ENCODE data around the gene KLHDC9.
"Not testable (repeated sequence)": the region's sequence is repeated elsewhere in the genome, so short reads cannot be mapped to it uniquely, and the experiment has no call there.

Gene KLHDC9

DNA sequence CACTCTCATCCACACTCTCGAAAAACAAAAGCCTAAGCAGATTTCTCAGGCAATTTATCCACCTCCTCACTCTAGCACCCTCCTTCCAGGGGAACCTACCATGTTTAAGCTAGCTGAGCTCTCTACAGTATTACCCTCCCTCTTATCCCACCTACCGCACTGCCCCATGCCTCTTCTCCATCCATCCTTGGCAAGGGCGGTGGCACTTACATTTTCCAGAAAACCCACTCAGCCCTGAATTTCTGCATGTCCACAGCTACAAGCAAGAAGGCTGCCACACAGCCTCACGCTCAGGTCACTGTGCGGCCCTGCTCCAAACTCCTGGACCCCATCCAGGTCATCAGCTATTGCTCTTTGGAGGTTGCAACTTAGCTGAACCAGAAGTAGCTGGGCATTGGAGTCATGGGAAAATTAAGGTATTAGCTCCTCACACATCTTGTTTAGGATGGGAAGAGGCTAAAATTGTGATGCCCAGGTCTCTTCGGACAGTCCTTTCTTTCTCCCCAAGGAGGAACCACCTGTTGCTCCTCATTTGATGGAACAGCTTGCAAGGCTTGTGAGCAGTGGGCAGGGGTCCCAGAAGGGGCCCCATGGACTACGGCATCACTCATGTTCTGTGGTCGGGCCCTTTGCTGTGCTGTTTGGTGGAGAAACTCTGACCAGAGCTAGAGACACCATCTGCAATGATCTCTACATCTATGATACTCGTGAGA, 1.1 kb downstream of the KLHDC9 start:
- no peak for DNase-seq

DNA sequence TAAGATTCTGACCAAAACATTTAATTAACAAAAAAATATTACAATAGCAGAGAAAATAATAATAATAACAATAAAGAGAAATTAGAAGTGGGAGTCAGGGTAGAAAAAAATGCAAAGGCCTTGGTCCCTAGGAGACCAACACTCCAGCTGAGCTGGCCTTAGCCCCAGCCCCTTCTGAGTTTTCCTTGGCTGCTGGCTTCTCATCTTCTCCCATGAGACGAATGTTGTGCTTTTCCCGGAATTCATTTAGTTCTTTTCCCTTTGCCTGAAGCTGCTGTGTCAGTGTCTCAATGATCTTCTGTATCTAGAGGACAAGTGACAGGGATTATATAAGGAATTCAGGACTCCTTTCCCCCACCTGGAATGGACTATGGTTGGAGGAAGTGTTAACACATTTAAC, 2.4 kb downstream of the KLHDC9 start:
- DNase-seq: no peak

DNA sequence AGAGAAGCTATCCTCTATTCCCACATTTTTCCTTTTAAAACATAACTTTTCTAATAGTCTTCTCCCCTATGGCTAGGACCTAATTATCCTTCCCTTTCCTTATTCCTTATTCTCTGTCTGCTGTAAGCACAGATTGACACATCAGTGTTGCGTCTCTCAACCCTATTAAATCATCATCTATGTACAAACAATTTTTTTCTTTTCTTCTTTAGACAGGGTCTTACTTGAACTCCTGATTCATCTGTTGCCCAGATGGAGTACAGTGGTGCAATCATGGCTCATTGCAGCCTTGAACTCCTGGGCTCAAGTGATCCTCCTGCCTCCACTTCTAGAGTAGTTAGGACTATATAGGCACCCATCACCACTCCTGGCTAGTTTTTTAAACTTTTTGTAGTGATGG, 8.3 kb downstream of the KLHDC9 start:
- no peak for DNase-seq

GRCh38 chr1:161111117-161111516, 13.0 kb downstream of the KLHDC9 start:
- no peak for DNase-seq

DNA sequence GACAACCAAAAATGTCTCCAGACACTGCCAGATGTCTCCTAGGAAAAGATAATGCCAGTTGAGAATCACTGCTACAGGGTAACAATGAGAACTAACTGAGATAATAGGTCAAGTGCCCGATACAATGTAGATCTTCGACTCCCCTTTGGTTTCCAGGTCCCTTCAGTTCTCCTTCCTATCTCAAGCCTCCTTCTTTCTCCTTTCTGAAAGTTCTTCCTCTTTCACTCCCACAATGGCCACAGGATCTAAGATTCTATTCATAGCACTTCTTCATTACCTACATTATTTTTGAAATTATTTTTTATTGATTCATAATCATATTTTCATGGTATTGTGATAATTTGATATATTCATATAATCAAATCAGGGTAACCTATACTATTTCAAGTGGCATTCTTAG, 13.4 kb downstream of the KLHDC9 start:
- no peak for DNase-seq

DNA sequence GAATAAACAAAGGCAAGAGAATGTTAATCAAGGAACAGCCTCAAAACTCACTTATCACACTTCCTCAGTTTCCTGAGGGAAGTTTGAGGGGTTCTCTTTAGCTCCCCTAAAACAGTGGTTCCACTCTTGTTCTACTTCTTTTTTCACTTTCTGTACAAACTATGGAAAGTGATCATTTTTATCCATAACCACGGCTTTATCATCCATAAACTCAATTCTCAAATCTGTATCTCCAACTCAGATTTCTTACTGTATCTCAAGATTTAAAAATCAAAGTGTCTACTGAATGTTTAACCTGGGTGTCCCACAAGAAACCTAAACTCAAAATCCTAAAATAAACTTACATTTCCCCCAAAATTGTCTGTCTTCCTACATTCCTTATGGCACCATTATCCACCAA, 15.8 kb downstream of the KLHDC9 start:
- DNase-seq: no peak

GRCh38 chr1:161114556-161114955, 16.4 kb downstream of the KLHDC9 start:
- no peak for DNase-seq

GRCh38 chr1:161115132-161115711, 17.1 kb downstream of the KLHDC9 start:
- peak; percentile 68 for DNase-seq

DNA sequence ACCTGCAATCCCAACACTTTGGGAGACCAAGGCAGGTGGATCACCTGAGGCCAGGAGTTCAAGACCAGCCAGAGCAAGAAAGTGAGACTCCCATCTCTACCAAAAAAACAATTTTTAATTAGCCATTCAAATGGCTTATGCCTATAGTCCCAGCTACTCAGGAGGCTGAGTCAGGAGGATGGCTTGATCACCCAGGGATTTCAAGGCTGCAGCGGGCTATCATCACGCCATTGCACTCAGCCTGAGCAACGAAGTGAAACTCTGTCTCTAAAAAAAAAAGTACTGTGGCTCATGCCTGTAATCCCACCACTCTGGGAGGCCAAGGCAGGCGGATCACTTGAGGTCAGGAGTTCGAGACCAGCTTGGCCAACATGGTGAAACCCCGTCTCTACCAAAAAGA, 17.8 kb downstream of the KLHDC9 start:
- DNase-seq: not testable (repeated sequence)

DNA sequence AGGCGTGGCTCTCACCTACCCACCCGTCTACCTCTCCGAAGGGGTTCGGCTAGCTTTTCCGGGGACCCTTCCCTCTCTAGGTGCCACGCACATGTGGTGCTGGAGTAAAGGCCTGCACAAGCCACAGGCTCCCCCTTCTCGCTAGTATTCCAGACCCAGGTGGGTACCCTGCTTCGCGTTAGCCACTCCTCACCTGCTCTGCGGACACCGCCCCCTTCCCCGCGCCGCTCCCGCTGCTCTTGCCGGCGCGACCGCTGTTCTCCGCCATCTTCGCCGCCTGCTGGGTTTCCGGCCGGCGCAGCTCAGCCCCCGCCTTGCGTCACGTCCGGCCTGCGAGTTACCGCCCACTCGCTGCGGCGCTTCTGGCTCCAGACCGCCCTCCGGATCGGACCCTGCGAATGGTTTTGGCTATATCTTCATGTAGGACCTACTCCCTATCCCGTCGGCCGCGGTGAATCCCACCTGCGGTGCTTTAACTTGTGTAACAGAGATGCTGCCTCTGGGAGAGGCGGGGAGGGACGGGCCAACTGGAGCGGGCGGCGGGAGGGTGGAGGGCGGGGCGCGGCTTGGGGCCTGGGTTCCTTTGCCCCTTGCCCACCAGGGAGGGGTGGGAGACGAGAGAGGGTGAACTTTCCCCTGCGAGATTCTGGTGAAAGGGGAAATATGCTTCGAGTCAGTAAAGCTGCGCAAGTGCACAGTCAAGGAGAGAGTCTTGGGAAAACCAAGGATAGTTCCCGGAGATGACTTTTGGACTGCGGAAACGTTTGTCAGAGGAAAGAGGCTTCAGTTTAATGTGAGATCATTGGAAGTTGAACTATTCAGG, 19.8 kb downstream of the KLHDC9 start, which contains the start of the genes NIT1 and PFDN2:
Gene NIT1 (plus strand): TSS at position 347 of the 823 bp plus-strand sequence. CDS start 72 bp downstream, at position 419.
Gene PFDN2 (minus strand): TSS at position 279 of the 823 bp plus-strand sequence. CDS start 11 bp downstream, at position 268.
- DNase-seq: peak; percentile 63

GRCh38 chr1:161119092-161119903, 21.1 kb downstream of the KLHDC9 start:
- peak; percentile 58 for DNase-seq

GRCh38 chr1:161121042-161121650, 23.0 kb downstream of the KLHDC9 start:
- no peak for DNase-seq

DNA sequence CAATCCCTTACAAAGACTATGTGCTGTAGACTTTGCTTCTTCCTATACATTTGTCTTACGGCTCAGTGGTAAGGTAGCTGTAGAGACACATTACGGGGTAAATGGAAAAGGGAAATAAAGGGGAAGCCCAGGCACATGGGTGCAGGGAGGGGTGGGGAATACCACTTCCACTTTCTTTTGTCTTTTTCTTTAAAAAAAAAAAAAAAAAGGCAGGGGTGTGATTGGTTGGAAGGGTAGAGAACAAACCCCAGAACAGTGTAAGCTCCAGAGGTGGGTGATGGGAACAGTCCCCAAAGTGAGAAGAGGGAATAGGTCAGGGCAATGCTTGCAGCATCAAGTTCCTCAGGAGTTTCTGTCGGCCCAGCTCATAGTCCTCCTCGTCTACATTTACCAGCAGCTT, 23.7 kb downstream of the KLHDC9 start:
- no peak for DNase-seq

- no peak for DNase-seq
Observed at GRCh38 chr1:161122967-161123366, 24.8 kb downstream of the KLHDC9 start.

GRCh38 chr1:161127649-161128048, 29.5 kb downstream of the KLHDC9 start:
- no peak for DNase-seq

DNA sequence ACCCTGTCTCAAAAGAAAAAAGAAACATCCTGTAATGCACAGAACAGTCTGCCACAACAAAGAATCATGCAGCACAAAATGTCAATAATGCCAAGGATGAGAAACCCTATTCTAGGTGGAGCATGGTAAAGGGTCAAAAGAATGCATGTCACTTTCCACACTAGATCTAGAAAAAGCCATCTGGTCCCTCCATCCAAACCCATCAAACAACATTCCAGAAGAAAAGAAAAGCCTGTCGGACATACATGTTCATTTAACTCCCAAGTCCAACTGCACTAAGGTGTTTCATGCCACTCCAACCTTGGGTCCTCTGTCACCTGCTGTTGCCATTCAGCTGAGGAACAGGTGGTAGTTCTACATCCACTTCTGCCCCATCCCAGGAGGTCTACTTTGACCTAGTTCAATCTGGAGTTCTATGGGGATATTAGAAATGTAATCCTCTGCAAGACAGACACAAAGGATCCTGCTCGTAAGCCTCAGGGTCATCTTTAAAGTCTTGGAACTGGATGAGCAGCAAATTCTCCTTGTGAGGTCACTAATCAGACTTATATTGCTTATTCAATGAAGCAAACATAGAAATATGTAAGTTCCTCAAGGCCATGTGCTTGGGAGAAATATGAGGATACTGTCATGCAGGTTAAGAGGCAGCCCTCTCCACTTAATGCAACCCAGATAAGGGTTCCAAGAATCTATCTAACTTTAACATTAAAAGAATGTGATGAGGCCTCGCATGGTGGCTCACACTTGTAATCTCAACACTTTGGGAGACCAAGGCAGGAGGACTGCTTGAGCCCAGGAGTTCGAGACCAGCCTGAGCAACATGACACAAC, 30.6 kb downstream of the KLHDC9 start:
- DNase-seq: no peak

DNA sequence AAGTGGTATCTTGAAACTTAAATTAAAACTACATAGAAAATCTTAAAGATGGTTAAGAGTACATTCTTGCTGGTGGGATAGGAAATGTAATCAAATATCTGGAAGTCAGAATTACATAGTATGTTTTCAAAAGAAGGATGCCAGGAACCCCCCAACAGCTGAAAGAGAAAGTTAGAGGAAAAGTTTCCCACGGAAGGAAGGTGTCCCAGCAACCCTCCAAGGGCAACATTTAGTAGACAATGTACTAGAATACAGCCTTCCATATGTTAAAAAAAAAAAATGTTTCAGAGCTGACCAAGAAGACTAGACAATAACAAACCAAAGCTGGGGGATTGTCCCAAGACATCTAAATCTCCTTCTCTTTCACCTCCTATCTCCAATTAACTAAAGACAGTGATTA, 32.1 kb downstream of the KLHDC9 start:
- no peak for DNase-seq

- no peak for DNase-seq
Observed at GRCh38 chr1:161131523-161132409, 33.6 kb downstream of the KLHDC9 start.

DNA sequence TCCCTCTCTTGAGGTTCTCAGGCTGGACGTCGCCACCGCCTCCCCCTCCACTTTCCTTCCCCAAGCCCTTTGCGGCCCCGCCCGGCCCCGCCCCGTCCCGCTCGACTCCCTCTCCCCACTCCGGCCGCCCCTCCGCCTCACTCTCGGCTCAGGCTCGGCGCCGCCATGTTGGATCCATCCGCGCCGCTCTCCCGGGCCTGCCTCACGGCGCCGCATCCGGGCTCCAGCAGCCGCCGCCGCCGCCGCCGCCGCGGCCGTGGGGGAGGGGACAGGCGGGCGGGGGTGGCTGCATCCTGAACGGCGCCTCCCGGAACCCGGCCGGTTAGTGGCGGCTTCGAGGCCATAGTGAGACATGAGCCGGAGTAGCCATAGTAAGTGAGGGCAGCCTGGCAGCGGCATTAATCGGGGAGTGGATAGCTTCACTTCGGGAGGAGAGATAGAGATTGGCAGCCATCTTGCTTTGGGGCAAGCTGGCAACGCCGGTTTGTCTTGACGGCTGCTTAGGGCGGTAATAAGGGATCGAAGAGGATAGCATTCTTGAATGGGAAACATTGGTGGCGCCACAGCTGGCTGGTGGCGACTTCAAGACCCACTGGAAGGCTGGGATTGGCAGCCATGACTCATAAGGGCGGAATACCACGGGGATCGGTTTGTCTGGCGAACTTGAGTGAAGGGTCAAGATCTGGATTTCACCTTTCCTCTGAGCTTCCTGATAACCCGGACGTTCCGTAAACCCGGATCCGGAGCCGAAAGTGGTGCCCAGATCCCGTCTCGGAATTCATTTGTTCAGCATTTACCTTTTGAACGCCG, 34.5 kb downstream of the KLHDC9 start, which contains the start of gene DEDD:
Gene DEDD (minus strand): TSS at position 258 of the 810 bp plus-strand sequence. CDS start 8,205 bp downstream, outside the sequence.
- DNase-seq: peak; percentile 95

All from kidney glomerular epithelial cell (primary cell).